HEK293 (cell line): ENCODE results near the gene PPP3CA.

Source experiments
- CTCF ChIA-PET: fragments of 350-600 bp; formaldehyde crosslinking; extraction: SDS; loops from one replicate; lab custom pipeline; 2021; ENCODE audit warnings: antibody characterized with exemption; lab: Yijun Ruan, JAX
- POLR2A ChIA-PET: fragments of 300-600 bp; formaldehyde crosslinking; extraction: SDS; loops from one replicate; lab custom pipeline; 2020; ENCODE audit warnings: antibody characterized with exemption, inconsistent platforms; lab: Yijun Ruan, JAX
- H3K27ac ChIP-seq: fragments of 200-500 bp; sonication (Bioruptor generic); 2 replicates; pipeline ENCODE4 v1.5.1; 2014; ENCODE audit warnings: low read depth, low read length, control low read depth, inconsistent platforms; ENCODE audit errors: extremely low read depth
- H3K36me3 ChIP-seq, 2 experiments: fragments of 200-500 bp in 1 of 2; sonication (Bioruptor generic) in 1 of 2; 1 replicate in 1 of 2; 2 replicates in 1 of 2; pipeline ENCODE4 v1.5.1; 2014 to 2017; ENCODE audit warnings: inconsistent platforms in 2 of 2, low read length in 2 of 2; ENCODE audit not compliant: control insufficient read depth in 2 of 2, insufficient read depth in 1 of 2
- H3K4me1 ChIP-seq: fragments of 200-500 bp; sonication (Bioruptor generic); 2 replicates; pipeline ENCODE4 v1.5.1; 2014; ENCODE audit warnings: mild to moderate bottlenecking, low read length, inconsistent platforms; ENCODE audit not compliant: control insufficient read depth, insufficient read depth
- H3K4me3 ChIP-seq: 2 replicates; pipeline ENCODE4 v1.5.1; 2011; ENCODE audit warnings: low read depth, mild to moderate bottlenecking, control low read depth, low read length, moderate library complexity
- H3K9me3 ChIP-seq: fragments of 200-500 bp; sonication (Bioruptor generic); 2 replicates; pipeline ENCODE4 v1.5.1; 2014; ENCODE audit warnings: low read depth, low read length, inconsistent platforms; ENCODE audit not compliant: control insufficient read depth, insufficient read depth
- HOXA7 ChIP-seq: sonication (generic); formaldehyde crosslinking; IDR thresholded peaks from 2 replicates; pipeline ENCODE4 v1.8.1; 2022; ENCODE audit warnings: missing genetic modification reagents, borderline replicate concordance
- KLF7 ChIP-seq: fragments of 450-650 bp; formaldehyde crosslinking; IDR thresholded peaks from 2 replicates; pipeline ENCODE4 v1.5.1; 2016; ENCODE audit warnings: missing biosample characterization, missing genetic modification characterization, borderline replicate concordance
- PRDM1 ChIP-seq: fragments of 450-650 bp; formaldehyde crosslinking; IDR thresholded peaks from 2 replicates; pipeline ENCODE4; 2016; ENCODE audit warnings: missing biosample characterization, missing genetic modification characterization
- YY1 ChIP-seq: fragments of 450-650 bp; formaldehyde crosslinking; IDR thresholded peaks from 2 replicates; pipeline ENCODE4 v1.5.1; 2018; ENCODE audit warnings: missing biosample characterization, missing genetic modification characterization
- ZNF10 ChIP-seq: fragments of 450-650 bp; formaldehyde crosslinking; IDR thresholded peaks from 2 replicates; pipeline ENCODE4 v1.5.1; 2017; ENCODE audit warnings: missing biosample characterization, missing genetic modification characterization
- ZNF114 ChIP-seq: fragments of 450-650 bp; formaldehyde crosslinking; IDR thresholded peaks from 2 replicates; pipeline ENCODE4 v1.5.0; 2017; ENCODE audit warnings: missing biosample characterization, missing genetic modification characterization
- ZNF223 ChIP-seq: fragments of 450-650 bp; formaldehyde crosslinking; IDR thresholded peaks from 2 replicates; pipeline ENCODE4 v1.5.1; 2016; ENCODE audit warnings: missing biosample characterization, missing genetic modification characterization
- ZNF324 ChIP-seq: fragments of 450-650 bp; formaldehyde crosslinking; IDR thresholded peaks from 2 replicates; pipeline ENCODE4 v1.5.1; 2016; ENCODE audit warnings: missing biosample characterization, missing genetic modification characterization
- ZNF391 ChIP-seq: fragments of 450-650 bp; formaldehyde crosslinking; IDR thresholded peaks from 2 replicates; pipeline ENCODE4 v1.5.1; 2016; ENCODE audit warnings: low read depth, missing biosample characterization, missing genetic modification characterization, borderline replicate concordance
- ZNF549 ChIP-seq: fragments of 450-650 bp; IDR thresholded peaks from 2 replicates; pipeline ENCODE4 v1.5.1; 2018; ENCODE audit warnings: missing biosample characterization, missing genetic modification characterization, mild to moderate bottlenecking, inconsistent platforms, moderate library complexity
- ZNF660 ChIP-seq: fragments of 450-650 bp; IDR thresholded peaks from 2 replicates; pipeline ENCODE4 v1.5.1; 2018; ENCODE audit warnings: missing biosample characterization, mild to moderate bottlenecking, missing genetic modification characterization
- ZNF76 ChIP-seq: fragments of 450-650 bp; formaldehyde crosslinking; IDR thresholded peaks from 2 replicates; pipeline ENCODE4; 2016; ENCODE audit warnings: low read depth, missing biosample characterization, missing genetic modification characterization, borderline replicate concordance
- TF ChIP-seq, protein P1 (sequence below): fragments of 450-650 bp; formaldehyde crosslinking; IDR thresholded peaks from 2 replicates; pipeline ENCODE4 v1.5.1; 2016; ENCODE audit warnings: missing biosample characterization, missing genetic modification characterization
- TF ChIP-seq, protein P2 (sequence below): fragments of 450-650 bp; formaldehyde crosslinking; IDR thresholded peaks from 2 replicates; pipeline ENCODE4 v1.5.1; 2016; ENCODE audit warnings: missing biosample characterization, missing genetic modification characterization
- TF ChIP-seq, protein P3 (sequence below): fragments of 450-650 bp; formaldehyde crosslinking; IDR thresholded peaks from 2 replicates; pipeline ENCODE4 v1.5.1; 2016; ENCODE audit warnings: missing biosample characterization, missing genetic modification characterization, low read depth

The PPP3CA gene

DNA sequence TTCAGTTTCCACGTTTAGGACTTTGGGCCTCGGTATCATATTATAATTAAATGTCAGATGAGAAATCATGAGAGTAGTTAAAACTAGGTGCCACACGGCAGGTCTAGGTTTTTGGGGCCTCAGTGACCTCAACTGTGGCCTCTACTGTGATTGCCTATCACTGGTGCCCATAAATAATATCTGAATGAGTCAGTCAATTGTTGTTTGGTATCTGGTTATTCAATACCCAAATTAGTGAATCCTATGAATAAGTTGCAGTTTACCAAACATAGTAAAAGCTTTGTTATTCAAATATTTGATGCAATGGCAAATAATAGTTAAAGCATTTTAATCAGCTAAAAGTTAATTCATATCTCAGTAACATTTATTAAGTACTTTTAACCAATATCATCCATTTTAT is 188.8 kb downstream of the PPP3CA start:
- H3K36me3 ChIP-seq, result no peaks in the 10 kb centered on the region
- POLR2A ChIA-PET, result no interaction called here
- H3K4me1 ChIP-seq, result no peaks in the 10 kb centered on the region
- TF ChIP-seq ZNF391 (no peak), ZNF549 (tag by site-specific recombination) (no peak), HOXA7 (CRISPR knock-in tag) (no peak), KLF7 (tag by site-specific recombination) (no peak), ZNF660 (tag by site-specific recombination) (no peak), ZNF10 (no peak), ZNF76 (no peak)
- TF ChIP-seq, protein P1, sequence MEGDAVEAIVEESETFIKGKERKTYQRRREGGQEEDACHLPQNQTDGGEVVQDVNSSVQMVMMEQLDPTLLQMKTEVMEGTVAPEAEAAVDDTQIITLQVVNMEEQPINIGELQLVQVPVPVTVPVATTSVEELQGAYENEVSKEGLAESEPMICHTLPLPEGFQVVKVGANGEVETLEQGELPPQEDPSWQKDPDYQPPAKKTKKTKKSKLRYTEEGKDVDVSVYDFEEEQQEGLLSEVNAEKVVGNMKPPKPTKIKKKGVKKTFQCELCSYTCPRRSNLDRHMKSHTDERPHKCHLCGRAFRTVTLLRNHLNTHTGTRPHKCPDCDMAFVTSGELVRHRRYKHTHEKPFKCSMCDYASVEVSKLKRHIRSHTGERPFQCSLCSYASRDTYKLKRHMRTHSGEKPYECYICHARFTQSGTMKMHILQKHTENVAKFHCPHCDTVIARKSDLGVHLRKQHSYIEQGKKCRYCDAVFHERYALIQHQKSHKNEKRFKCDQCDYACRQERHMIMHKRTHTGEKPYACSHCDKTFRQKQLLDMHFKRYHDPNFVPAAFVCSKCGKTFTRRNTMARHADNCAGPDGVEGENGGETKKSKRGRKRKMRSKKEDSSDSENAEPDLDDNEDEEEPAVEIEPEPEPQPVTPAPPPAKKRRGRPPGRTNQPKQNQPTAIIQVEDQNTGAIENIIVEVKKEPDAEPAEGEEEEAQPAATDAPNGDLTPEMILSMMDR (tag by site-specific recombination), result no peak
- no peak overlapping the region for H3K27ac ChIP-seq
- no peaks in the 10 kb centered on the region for H3K9me3 ChIP-seq
- no peak overlapping the region for H3K4me3 ChIP-seq
- CTCF ChIA-PET, result interaction anchor here (2.2 kb wide), 1 partner anchor 11 kb away, joined by 10 read pairs; no protein-coding TSS in a partner anchor

- no peaks in the 10 kb centered on the region for H3K4me1 ChIP-seq
- ChIA-PET POLR2A (no interaction called here), CTCF (interaction anchor here (2.2 kb wide), 1 partner anchor 11 kb away, joined by 10 read pairs; no protein-coding TSS in a partner anchor)
- H3K36me3 ChIP-seq, result no peaks in the 10 kb centered on the region
- H3K4me3 ChIP-seq, result no peak overlapping the region
- TF ChIP-seq ZNF114 (tag by site-specific recombination) (no peak), YY1 (no peak), ZNF223 (tag by site-specific recombination) (no peak), ZNF324 (tag by site-specific recombination) (no peak)
- H3K27ac ChIP-seq, result no peak overlapping the region
- no peaks in the 10 kb centered on the region for H3K9me3 ChIP-seq
Observed at GRCh38 chr4:101158134-101158482, 189.2 kb downstream of the PPP3CA start.

DNA sequence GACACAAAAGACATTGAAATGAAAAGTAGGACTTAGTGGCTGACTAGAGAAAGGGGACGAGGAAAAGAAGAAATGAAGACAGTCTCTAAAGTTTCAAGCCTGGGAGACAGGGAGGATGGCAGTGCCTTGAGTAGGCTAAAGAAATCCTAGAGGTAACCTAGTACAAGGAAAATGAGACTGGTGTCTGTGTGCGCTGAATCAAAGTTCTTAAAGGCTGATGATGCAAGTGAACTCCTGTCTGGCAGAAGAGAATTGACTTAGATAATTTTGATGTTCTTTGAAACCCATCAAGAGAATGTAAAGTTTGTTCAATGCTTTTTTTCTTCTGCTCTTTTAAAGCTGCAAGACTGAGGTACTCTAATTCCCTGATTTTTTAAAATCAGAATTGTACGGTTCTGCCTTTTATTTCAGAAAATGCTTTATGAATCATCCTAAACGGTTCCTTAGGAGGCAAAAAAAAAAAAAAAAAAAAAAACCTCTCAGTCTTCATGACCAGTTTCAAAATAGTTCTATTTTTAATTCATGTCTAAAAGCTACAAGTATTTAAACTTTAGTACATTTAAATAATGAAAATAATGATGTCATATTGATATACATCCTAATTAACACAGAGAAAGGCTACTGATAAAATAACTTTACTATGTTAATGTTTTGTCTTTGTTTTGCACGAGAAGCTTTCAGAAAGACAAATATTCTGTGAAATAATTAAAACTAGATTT is 189.8 kb downstream of the PPP3CA start:
- Histone ChIP-seq H3K36me3 (no peaks in the 10 kb centered on the region), H3K4me3 (no peak overlapping the region)
- TF ChIP-seq, protein P2, sequence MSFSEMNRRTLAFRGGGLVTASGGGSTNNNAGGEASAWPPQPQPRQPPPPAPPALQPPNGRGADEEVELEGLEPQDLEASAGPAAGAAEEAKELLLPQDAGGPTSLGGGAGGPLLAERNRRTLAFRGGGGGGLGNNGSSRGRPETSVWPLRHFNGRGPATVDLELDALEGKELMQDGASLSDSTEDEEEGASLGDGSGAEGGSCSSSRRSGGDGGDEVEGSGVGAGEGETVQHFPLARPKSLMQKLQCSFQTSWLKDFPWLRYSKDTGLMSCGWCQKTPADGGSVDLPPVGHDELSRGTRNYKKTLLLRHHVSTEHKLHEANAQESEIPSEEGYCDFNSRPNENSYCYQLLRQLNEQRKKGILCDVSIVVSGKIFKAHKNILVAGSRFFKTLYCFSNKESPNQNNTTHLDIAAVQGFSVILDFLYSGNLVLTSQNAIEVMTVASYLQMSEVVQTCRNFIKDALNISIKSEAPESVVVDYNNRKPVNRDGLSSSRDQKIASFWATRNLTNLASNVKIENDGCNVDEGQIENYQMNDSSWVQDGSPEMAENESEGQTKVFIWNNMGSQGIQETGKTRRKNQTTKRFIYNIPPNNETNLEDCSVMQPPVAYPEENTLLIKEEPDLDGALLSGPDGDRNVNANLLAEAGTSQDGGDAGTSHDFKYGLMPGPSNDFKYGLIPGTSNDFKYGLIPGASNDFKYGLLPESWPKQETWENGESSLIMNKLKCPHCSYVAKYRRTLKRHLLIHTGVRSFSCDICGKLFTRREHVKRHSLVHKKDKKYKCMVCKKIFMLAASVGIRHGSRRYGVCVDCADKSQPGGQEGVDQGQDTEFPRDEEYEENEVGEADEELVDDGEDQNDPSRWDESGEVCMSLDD (tag by site-specific recombination), result no peak
- TF ChIP-seq, protein P3, sequence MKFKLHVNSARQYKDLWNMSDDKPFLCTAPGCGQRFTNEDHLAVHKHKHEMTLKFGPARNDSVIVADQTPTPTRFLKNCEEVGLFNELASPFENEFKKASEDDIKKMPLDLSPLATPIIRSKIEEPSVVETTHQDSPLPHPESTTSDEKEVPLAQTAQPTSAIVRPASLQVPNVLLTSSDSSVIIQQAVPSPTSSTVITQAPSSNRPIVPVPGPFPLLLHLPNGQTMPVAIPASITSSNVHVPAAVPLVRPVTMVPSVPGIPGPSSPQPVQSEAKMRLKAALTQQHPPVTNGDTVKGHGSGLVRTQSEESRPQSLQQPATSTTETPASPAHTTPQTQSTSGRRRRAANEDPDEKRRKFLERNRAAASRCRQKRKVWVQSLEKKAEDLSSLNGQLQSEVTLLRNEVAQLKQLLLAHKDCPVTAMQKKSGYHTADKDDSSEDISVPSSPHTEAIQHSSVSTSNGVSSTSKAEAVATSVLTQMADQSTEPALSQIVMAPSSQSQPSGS (tag by site-specific recombination), result peak; percentile 64; the same call in 1 of the 2 replicates
- peak; percentile 17; the same call in 1 of the 2 replicates for TF ChIP-seq PRDM1 (tag by site-specific recombination)
- TF ChIP-seq, all 188 proteins: peak for 2
- CTCF ChIA-PET, result interaction anchor here (2.2 kb wide), 1 partner anchor 12 kb away, joined by 10 read pairs; no protein-coding TSS in a partner anchor
- POLR2A ChIA-PET, result no interaction called here
- Histone ChIP-seq H3K4me1 (no peaks in the 10 kb centered on the region), H3K27ac (no peak overlapping the region), H3K9me3 (no peaks in the 10 kb centered on the region)
